ENCODE results near the gene ZNF93. TPM values are rescaled to one million over a fixed set of nuclear protein-coding genes. Genes with fewer than 3 reads are reported as not detected.

The ZNF93 gene
- total and polyA plus RNA-seq, 2 of the 8 experiments (the other 6 are each of a cell fraction or from before 2014, with no cell fraction given) = 40.8 to 61.8 TPM

DNA sequence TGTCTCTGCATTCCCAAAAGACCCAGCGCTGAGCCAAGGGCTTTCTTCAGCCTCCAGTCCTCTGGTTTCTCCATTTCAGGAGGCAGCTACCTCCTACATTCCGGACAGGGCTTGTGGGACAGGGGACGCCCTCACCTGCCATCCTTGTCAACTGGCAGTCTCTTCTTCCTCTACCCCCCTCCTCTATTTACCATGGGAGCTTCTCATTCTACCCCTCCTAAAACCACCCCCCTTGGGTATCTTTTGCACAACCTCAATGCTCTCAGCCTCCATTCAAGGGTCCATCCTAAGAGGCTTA, 43.8 kb downstream of the ZNF93 start (continued):
- TF ChIP-seq, protein P1, sequence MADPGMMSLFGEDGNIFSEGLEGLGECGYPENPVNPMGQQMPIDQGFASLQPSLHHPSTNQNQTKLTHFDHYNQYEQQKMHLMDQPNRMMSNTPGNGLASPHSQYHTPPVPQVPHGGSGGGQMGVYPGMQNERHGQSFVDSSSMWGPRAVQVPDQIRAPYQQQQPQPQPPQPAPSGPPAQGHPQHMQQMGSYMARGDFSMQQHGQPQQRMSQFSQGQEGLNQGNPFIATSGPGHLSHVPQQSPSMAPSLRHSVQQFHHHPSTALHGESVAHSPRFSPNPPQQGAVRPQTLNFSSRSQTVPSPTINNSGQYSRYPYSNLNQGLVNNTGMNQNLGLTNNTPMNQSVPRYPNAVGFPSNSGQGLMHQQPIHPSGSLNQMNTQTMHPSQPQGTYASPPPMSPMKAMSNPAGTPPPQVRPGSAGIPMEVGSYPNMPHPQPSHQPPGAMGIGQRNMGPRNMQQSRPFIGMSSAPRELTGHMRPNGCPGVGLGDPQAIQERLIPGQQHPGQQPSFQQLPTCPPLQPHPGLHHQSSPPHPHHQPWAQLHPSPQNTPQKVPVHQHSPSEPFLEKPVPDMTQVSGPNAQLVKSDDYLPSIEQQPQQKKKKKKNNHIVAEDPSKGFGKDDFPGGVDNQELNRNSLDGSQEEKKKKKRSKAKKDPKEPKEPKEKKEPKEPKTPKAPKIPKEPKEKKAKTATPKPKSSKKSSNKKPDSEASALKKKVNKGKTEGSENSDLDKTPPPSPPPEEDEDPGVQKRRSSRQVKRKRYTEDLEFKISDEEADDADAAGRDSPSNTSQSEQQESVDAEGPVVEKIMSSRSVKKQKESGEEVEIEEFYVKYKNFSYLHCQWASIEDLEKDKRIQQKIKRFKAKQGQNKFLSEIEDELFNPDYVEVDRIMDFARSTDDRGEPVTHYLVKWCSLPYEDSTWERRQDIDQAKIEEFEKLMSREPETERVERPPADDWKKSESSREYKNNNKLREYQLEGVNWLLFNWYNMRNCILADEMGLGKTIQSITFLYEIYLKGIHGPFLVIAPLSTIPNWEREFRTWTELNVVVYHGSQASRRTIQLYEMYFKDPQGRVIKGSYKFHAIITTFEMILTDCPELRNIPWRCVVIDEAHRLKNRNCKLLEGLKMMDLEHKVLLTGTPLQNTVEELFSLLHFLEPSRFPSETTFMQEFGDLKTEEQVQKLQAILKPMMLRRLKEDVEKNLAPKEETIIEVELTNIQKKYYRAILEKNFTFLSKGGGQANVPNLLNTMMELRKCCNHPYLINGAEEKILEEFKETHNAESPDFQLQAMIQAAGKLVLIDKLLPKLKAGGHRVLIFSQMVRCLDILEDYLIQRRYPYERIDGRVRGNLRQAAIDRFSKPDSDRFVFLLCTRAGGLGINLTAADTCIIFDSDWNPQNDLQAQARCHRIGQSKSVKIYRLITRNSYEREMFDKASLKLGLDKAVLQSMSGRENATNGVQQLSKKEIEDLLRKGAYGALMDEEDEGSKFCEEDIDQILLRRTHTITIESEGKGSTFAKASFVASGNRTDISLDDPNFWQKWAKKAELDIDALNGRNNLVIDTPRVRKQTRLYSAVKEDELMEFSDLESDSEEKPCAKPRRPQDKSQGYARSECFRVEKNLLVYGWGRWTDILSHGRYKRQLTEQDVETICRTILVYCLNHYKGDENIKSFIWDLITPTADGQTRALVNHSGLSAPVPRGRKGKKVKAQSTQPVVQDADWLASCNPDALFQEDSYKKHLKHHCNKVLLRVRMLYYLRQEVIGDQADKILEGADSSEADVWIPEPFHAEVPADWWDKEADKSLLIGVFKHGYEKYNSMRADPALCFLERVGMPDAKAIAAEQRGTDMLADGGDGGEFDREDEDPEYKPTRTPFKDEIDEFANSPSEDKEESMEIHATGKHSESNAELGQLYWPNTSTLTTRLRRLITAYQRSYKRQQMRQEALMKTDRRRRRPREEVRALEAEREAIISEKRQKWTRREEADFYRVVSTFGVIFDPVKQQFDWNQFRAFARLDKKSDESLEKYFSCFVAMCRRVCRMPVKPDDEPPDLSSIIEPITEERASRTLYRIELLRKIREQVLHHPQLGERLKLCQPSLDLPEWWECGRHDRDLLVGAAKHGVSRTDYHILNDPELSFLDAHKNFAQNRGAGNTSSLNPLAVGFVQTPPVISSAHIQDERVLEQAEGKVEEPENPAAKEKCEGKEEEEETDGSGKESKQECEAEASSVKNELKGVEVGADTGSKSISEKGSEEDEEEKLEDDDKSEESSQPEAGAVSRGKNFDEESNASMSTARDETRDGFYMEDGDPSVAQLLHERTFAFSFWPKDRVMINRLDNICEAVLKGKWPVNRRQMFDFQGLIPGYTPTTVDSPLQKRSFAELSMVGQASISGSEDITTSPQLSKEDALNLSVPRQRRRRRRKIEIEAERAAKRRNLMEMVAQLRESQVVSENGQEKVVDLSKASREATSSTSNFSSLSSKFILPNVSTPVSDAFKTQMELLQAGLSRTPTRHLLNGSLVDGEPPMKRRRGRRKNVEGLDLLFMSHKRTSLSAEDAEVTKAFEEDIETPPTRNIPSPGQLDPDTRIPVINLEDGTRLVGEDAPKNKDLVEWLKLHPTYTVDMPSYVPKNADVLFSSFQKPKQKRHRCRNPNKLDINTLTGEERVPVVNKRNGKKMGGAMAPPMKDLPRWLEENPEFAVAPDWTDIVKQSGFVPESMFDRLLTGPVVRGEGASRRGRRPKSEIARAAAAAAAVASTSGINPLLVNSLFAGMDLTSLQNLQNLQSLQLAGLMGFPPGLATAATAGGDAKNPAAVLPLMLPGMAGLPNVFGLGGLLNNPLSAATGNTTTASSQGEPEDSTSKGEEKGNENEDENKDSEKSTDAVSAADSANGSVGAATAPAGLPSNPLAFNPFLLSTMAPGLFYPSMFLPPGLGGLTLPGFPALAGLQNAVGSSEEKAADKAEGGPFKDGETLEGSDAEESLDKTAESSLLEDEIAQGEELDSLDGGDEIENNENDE (IDR thresholded peaks at IDR 0.05; ENCODE audit: insufficient replicate concordance, low read length) = no peak
- TF ChIP-seq, protein P2, sequence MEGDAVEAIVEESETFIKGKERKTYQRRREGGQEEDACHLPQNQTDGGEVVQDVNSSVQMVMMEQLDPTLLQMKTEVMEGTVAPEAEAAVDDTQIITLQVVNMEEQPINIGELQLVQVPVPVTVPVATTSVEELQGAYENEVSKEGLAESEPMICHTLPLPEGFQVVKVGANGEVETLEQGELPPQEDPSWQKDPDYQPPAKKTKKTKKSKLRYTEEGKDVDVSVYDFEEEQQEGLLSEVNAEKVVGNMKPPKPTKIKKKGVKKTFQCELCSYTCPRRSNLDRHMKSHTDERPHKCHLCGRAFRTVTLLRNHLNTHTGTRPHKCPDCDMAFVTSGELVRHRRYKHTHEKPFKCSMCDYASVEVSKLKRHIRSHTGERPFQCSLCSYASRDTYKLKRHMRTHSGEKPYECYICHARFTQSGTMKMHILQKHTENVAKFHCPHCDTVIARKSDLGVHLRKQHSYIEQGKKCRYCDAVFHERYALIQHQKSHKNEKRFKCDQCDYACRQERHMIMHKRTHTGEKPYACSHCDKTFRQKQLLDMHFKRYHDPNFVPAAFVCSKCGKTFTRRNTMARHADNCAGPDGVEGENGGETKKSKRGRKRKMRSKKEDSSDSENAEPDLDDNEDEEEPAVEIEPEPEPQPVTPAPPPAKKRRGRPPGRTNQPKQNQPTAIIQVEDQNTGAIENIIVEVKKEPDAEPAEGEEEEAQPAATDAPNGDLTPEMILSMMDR (IDR thresholded peaks at IDR 0.05; ENCODE audit: control extremely low read depth in 1 of 3, insufficient read depth in 1 of 3, low read depth in 1 of 3, low read length in 3 of 3) = no peak
- TF ChIP-seq GTF2F1 (IDR thresholded peaks at IDR 0.05; ENCODE audit: borderline replicate concordance, low read depth, low read length) = no peak
- no peak for TF ChIP-seq HDAC6 (IDR thresholded peaks at IDR 0.05; ENCODE audit: low read depth, low read length)
- TF ChIP-seq, protein P3, sequence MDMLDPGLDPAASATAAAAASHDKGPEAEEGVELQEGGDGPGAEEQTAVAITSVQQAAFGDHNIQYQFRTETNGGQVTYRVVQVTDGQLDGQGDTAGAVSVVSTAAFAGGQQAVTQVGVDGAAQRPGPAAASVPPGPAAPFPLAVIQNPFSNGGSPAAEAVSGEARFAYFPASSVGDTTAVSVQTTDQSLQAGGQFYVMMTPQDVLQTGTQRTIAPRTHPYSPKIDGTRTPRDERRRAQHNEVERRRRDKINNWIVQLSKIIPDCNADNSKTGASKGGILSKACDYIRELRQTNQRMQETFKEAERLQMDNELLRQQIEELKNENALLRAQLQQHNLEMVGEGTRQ (IDR thresholded peaks at IDR 0.05; ENCODE audit: low read length) = no peak

Measured in H1 (cell line).